Limb (tissue), 2 donors: ENCODE data around the gene ACO1.

Experiments used
- DNase-seq, 2 donors: peaks; one replicate each; pipeline ENCODE4 v3.0.0-alpha.2; 2016; ENCODE audit errors: extremely low spot score in 2 of 2

Gene ACO1

DNA sequence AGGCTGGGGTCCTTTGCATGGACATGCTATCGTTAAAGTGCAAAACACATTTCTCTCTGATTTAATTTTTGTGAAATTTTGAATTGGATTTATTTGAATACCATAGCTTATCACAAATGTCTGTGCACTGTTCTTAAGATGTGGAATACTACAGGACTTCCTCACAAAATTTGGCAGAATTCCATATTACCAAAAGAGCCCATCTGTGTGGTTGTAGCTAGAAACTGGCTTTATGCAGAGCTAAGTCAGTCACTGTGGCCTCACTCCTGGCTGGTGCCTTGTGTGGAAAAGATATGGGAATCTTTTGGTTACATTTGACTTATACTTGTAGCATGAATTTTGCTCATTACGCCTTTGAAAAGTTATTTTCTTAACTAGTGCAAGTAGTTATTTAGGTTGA is 35.5 kb downstream of the ACO1 start:
- no peak for DNase-seq

DNA sequence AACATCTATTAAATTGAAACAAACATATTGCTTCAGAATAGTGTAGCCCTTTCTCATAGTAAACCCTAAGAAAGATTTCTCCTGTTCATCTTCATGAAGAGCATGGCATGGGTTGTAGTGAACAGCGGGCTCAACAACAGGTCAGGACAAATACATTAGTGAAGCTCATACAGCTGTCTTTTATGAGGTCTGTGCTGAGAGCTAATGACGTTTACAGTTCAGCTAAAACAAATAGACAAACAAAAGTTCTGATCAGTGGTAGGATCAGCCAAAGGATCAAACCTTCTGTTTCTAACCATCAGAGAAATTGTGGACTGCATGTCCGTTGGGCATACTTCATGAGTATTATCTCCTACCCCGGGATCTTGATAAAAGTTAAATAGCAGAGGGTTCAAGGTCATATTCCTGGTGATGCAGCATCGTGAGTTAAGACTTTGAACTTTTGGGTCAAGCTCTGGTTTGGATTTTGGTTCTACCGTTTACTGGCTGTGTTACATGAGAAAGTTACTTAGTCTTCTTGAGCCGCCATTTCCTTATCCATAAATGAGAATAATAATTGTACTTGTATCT is 37.9 kb downstream of the ACO1 start:
- DNase-seq, result no peak

DNA sequence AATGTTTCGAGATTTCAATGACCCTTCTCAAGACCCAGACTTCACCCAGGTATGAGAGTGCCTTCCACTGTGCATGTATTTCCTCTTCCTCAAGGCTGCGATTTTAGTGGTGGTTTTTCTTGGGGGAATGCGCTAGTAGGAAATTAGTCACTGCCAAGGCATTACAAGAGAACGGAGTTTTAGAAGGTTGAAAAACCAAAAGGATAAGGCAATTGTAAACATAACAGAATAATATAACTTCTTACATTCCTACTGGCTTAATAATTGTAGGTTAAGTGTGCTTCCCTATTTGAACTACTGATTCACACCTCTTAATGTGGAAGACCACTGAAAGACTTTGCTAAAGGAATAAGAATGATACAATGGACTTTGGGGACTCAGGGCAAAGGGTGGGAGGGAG is 38.9 kb downstream of the ACO1 start:
- DNase-seq, result no peak

DNA sequence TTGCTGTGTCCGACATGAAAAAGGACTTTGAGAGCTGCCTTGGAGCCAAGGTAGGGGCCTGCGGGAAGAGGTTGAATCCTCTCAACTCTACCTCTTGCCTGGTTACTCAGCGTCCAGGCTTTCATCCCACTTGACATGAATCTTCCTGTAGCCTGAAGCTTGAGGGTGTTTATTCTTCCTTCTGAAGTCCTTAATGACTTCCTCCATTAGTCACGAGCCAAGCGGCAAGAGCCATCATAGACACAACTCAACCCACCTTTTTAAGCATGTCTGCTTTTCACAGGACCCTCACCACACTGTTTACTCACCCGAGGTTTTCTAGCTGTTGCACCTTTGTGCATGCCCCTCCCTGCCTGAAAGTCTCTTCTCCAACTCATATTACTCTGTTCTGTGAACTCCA is 40.2 kb downstream of the ACO1 start:
- no peak for DNase-seq

DNA sequence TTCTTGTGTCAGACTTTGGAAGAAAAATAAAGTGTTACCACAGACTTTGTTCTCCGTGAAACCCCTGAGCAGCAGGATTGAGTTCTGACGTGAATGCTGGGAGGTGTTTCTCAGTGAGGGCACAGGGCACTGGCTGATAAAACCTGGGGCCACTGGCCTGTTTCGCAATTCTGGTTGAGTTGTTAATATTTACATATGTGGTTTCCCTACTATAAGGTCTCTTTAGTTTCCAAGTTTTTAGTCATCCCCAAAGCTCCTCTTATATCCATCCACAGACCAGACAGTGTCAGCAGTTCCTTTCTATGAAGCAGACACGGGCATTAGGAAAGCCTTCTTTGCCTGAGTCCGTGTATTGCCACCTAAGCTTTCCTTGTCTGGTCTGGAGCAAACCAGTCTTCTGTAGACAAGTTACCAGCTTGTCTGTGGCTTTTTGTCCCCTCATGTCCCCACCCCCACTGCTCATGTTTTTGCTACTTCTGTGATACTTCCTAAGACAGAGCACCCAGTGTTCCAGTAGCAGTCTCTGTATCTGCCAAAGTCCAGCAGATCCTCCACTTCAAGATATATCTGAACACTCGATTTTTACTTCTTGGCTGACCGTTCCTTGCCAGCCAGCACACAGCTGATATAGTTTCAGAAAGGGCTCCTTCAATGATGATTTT is 42.0 kb downstream of the ACO1 start:
- no peak for DNase-seq

DNA sequence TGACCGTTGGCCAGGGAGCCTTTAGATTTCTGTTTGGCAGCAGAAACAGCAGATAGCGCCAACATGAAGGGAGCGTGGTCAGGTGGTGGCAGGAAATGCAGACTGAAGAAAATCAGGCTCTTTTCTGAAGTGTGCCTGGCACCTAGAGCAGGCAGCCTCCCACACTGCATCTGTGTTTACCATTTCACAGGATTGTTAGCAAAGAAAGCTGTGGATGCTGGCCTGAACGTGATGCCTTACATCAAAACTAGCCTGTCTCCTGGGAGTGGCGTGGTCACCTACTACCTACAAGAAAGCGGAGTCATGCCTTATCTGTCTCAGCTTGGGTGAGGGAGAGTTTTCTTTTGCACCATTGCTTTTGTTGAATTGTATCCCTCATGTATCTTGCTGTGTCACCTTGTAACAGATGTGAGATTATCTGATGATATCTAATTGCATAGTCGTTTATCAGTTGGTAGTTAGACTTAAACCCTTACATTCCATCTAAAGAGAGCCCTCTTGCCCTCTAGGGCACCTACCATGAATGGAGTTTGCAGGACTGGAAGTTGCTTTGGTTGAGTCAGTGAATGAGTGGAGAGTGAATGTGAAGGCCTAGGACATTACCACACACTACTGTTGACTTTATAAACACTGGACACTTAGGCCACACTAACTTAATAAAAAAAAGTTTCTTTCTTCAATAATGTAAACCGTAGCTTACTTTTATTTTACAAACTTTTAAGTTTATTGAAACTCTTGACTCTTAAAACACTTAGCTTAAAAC is 42.8 kb downstream of the ACO1 start:
- no peak for DNase-seq

DNA sequence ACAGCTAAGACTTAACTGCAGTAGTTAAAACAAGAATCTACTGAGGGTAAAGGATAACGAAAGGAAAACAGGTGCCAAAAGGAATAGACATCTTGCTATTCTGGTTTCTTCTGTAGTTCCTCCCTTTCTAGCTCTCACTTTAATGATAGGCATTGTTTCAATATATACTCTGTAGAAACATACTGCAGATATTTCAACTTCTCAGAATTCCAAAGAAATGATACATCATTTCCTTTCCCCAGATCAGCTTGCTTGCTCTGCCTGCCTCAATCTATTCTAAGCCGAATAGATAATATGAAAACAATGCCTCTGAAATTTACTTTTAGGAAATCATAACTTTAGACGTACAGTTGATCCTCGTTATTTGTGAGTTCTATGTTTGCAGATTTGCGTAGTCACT is 46.3 kb downstream of the ACO1 start:
- DNase-seq, result no peak

DNA sequence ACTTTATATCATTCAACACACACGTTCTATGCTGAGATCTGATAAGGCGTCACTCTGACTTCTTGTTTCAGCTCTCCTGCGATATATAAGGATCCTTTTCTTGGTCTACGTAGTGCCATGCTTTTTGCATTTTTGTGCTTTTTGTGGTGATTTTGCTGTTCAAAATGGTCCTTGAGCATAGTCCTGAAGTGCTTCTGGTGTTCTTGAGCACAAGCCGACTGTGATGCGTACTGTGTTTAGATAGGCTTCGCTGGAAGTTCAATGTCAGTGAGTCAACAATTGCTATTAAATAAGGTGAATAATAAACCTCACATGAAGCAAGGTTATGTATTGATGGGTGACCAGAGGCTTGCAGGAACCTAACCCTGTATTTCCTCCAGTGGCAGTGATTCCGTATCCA is 46.8 kb downstream of the ACO1 start:
- no peak for DNase-seq

DNA sequence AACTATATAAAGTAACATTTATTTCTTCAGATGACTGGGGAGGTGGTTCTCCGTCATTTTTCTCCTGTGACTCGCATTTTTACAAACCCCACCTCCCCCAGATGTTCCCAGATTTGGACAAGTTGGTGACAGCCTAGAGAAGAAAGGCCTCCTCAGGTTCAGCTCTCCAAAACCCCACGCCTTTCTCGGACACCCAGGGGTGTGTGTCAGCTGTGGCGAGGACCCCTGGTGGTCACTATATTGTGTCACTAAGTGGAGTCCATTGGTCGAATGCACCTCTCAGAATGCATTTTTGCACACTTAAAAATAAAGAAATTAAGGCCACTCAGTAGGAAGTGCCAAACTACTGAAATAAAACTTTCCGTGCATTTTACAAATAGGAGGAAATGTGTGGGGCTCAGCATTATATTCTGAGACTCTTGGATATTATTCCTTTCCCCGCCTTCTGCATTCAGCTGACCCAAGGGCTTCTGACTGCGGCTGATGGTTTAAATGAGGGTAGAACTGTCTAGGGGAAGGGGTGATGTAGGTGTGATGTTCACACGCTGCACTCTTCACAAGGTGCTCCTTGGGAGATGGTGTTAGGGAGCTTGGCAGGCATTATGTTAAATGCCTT is 47.6 kb downstream of the ACO1 start:
- peak in 1 of 2 donors; percentile 45 for DNase-seq

DNA sequence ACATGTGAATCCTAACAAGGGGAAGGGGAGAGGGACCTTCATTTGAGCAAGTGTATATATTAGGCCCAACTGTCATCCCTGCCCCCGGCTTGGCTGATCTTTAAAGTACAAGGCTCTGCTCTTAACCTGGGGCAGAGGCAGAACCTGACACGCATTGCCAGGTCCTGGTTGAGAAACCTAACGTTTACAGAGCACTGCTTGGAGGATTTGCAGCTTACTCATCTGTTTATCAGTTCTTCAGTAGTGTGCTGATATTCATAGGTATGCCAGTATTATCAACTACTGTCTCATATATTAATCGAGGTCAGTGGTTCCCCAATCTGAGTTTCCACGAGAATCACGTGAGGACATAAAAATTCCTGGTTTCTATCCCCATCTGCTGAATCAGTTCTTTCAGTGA is 50.4 kb downstream of the ACO1 start:
- DNase-seq, result no peak

DNA sequence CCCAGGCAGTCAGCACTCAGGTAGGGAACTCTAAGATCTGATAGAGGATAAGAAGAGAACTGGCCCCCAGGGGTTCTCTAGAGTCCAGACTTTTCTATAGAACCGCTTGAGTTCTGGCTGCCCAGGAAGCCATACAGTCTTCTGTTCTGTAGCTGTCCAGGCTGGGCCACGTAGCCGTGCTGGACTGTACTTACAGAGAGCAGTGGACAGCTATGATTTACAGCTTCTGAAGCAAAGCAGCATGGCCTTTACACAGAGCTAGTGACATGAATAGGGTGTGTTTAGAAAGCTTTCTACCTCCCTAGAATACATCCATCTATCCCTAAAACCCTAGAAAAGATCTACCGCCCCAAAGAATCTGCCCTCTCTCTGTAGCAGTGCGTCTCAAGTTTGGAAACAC is 57.2 kb downstream of the ACO1 start:
- DNase-seq, result no peak

DNA sequence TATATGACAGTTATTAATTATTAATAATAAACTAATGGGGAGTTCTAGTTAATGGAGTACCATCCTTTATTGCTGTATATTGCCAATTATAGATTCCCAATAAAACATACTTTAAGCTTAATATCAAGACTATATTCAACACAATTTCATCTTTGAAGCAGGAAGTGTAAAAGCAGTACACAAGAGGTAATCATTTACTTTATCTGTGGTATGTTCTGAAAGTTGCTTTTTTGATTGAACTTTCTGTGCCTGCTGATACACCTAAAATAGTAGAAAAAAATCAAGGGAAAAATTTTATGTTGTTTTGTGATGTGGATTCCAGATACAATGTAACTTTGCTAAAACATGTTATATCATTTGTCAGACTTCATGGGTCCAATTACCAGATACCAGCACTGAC is 58.0 kb downstream of the ACO1 start:
- no peak for DNase-seq

DNA sequence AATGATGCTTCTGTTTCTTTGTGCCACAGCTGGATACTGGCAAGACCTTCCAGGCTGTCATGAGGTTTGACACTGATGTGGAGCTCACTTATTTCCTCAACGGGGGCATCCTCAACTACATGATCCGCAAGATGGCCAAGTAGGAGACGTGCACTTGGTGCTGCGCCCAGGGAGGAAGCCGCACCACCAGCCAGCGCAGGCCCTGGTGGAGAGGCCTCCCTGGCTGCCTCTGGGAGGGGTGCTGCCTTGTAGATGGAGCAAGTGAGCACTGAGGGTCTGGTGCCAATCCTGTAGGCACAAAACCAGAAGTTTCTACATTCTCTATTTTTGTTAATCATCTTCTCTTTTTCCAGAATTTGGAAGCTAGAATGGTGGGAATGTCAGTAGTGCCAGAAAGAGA is 65.5 kb downstream of the ACO1 start:
- no peak for DNase-seq

DNA sequence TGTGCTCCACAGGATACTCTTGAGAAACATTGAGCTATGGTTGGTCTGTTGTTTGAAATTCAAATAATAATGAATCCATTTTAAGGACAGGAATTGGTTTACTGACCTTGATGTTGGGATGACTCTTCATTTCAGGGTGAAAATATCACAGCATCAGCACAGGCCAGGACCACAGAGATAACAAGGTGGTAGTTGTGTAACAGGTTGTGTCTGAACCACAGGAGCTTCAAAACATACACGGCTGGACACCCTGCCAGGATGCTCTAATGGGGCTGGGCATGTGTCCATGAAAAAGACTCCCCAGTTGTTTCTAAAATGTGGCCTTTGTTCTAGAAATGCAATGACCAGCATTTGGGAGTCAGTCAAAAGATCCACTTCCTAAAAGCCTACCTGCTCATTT is 69.8 kb downstream of the ACO1 start:
- DNase-seq, result no peak

DNA sequence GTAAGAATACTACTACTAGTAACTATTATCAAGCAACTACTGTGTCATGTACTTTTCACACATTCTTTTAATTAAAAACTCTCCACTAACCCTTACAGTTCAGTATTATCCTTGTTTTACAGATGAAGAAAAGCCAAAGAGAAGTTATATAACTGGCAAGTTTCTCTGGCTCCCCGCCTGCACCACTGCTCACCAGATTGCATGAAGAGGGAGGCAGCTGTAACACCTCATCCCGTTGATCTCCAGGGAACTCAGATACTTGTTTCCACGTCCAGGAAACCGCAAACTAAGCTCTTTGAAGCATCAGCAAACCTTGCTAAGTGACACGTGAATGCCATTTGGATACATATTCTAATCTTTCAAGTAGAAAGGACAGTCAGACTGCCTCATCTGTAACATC is 71.3 kb downstream of the ACO1 start:
- DNase-seq, result no peak

DNA sequence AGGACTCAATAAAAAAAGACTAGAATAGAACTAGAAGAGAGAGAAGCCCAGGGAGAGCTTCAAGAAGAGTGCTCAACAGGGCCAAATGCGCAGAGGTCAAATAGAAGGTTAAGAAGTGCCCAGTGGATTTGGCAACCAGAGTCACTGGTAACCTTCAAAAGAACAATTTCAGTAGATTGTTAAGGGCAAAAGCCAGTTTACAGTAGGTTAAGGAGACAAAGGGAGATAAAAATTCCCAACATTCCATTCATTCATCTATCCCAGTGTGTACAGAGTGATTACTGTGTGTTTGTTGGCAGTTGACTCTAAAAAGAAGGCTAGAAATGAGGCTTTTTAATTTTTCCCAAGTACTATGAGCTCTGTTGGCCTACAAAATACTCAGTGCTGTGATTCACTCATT is 72.1 kb downstream of the ACO1 start:
- DNase-seq, result no peak

DNA sequence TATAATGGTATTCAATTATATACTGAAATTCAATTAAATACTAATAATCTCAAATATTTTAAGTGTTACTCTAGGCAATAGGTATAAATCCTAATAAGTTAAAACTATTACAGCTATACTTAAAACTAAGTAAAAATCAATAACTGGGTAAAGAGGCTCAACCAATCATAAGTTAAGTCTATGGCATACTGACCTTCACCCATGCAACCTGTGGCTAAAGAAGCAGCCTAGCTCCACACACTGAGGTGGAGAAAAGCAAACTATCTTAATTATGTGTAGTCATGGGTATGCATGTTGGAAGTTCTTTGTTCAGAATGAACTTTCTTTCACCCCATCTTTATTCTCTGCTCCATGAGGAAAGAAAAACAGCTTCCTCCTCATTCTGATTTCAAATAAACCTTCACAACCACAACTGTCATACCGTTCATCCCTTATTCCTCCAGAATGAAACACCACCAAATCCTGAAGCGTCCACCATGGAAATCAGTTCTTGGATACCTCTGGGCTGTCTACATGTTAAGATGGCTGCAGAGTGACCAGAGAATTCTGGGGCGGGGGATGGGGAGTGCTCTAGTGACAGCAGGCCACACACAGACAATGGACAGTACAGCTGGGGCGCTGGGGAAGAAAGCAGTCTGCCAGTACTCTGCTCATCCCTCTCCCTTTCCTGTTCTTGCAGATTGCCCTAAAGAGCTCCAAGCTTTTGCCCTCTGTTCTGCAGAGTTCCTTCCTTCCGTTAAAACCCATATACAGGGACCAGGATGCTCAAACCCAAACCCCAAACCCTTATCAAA is 79.3 kb downstream of the ACO1 start:
- DNase-seq, result no peak

DNA sequence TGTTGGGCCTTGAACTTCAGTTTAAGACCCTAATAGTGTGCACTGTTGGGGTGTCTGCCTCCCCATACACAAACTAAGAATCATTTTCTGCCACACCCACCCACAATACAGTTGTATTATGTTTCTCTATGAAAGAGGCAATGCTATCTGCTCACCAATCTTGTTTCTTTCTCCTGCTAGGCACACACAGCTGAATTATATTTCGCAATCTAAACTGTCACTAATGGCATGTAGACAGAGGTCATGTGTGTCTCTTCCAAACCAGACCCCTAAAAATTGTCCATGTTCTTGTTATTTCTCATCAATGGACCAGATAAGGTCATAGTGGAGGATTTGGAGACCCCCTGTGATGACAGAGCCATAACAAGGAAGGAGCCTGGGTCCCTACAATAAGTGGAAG is 84.3 kb downstream of the ACO1 start:
- no peak for DNase-seq

DNA sequence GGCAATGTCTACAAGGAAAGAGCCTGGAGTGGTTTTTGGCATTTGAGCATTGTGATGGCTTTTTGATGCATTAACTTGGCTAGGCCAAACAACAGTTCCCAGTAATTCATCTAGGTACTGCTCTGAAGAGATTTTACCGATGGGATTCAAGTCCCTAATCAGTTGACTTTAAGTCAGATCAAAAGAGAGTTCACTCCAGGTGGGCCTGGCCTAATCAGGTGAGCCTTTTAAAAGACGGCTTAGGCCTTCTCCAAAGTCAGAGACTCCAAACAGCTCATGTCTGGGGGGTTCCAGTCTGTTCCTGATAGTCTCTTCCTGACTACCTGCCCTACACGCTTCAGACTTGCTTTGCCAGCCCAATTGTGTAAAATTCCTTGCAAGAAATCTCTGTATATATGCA is 87.9 kb downstream of the ACO1 start:
- DNase-seq, result no peak

DNA sequence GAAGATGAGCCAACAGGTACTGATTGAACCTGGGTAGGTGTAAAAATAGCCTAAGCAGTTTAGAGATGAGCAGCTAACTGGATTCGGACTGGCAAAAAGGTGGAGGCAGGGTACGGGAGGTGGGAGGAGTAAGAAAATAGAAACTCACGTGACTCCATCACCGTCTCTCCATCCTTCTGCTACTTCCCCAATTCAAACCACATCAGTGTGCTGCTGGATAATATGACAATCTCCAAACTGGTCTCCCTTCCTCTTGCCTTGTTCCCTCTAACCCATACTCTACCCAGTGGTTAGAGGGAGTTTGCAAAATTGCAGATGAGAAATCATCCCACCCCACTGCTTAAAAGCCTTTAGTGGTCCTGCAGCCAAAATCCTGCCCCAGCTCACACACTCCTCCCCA is 98.9 kb downstream of the ACO1 start:
- no peak for DNase-seq

DNA sequence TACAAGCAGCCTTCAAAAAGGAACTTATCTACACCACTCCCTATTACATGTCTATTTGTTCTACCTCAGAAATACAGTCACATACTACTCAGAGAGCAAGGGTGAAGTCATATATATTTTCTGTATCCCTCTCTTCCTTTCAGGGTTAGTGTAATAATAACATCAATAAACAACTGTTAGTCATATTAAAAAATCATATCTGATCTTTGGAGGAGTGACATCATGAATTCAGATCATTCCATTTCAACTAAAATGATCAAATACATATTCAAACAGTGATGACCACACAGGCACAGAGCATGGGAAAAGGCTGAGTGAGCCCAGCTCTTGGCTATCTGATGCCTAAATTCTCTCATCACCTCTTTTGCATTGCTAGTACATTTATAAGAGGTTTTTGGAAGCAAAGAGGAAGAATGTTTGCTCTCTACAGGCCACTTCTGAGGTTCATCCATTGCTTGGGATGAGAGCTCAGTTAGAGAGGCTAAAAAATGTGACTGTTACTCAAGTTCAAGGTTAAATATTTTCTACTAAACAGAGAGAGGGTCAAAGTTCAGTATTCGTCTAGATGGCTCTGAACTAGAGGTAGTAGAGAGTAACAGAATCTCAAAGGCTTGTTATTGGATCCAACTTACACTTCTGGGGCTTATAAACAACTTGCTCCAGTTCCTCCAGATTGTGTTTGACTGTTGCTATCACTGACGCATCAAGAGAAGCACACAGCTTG is 102.6 kb downstream of the ACO1 start:
- no peak for DNase-seq
